Fibroblast of mammary gland (primary cell): ENCODE results near the gene GLS.
"Not testable (repeated sequence)": the region's sequence is repeated elsewhere in the genome, so short reads cannot be mapped to it uniquely, and the experiment has no call there.

Source experiments
- DNase-seq: peaks from one replicate; pipeline ENCODE4 v3.0.0-alpha.2; 2010; ENCODE audit warnings: low read depth
- H3K4me3 ChIP-seq: 2 replicates; pipeline ENCODE4 v1.5.1; 2011; ENCODE audit warnings: low read depth, mild to moderate bottlenecking, low read length, moderate library complexity; ENCODE audit not compliant: control insufficient read depth
- CTCF ChIP-seq: conservative IDR thresholded peaks from 2 replicates; pipeline ENCODE4 v1.5.1; 2011; ENCODE audit warnings: low read depth, low read length, inconsistent platforms; ENCODE audit not compliant: control insufficient read depth, insufficient read depth

Gene GLS

GRCh38 chr2:190990132-190990531 lies 109.5 kb downstream of the GLS start:
- no peak overlapping the region for H3K4me3 ChIP-seq
- no peak for TF ChIP-seq CTCF

GRCh38 chr2:190993292-190993643 lies 112.6 kb downstream of the GLS start:
- no peak overlapping the region for H3K4me3 ChIP-seq

More at GRCh38 chr2:190990132-190990531, 109.5 kb downstream of the GLS start:
- no peak for DNase-seq

GRCh38 chr2:190994148-190994547 lies 113.5 kb downstream of the GLS start:
- DNase-seq: no peak
- TF ChIP-seq CTCF: no peak
- no peak overlapping the region for H3K4me3 ChIP-seq

More at GRCh38 chr2:190993292-190993643, 112.6 kb downstream of the GLS start:
- no peak for DNase-seq
- no peak for TF ChIP-seq CTCF

GRCh38 chr2:190995315-190995714 lies 114.7 kb downstream of the GLS start:
- not testable (repeated sequence) for H3K4me3 ChIP-seq, DNase-seq

GRCh38 chr2:190996338-190996946 lies 115.8 kb downstream of the GLS start:
- no peak overlapping the region for H3K4me3 ChIP-seq
- TF ChIP-seq CTCF: peak; percentile 73
- DNase-seq: peak; percentile 47

GRCh38 chr2:190996947-190997346 lies 116.3 kb downstream of the GLS start:
- no peak overlapping the region for H3K4me3 ChIP-seq
- no peak for DNase-seq

More at GRCh38 chr2:190996947-190997346, 116.3 kb downstream of the GLS start:
- no peak for TF ChIP-seq CTCF
